Fibroblast of skin of right quadriceps (primary cell): ENCODE measurements around the gene C6orf163.
A peak's percentile ranks its signal among the peaks of the same experiment; 100 is the strongest.

Experiments used
- DNase-seq: peaks from one replicate; pipeline ENCODE4 v3.0.0-alpha.2; 2013

The C6orf163 gene

DNA sequence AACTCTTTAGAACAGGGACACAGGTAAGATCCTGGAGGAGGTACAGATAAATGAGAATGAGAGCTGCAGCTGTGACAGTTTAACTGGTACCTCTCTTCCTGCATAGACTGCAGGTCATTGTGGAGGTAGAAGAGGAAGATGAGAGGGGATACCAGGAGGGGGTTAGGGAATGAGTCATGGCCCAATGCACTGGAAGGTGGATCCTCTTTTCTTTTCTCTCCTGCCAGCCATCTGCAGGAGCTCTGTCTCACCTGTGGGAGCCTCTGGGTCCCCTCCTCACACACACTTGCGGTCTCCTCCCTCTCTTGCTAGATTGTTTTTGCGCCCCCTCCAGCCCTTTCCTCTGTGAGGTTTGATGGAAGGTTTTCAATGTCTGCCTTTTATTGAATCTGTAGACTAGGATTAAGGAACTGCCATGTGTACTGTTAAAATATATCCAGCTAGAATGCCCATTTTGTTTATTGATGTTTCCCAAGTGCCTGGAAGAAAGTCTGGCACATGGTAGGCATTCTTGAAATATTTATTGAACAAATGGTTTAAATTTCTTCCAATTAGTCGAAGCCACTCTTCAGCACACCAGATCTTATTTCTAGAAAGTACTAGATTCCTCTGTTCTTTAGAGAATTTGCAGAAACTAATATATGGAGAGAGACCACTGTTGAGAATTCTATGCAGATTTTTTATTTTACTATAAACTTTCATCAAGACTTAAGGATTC is 13.0 kb downstream of the C6orf163 start:
- DNase-seq = no peak

DNA sequence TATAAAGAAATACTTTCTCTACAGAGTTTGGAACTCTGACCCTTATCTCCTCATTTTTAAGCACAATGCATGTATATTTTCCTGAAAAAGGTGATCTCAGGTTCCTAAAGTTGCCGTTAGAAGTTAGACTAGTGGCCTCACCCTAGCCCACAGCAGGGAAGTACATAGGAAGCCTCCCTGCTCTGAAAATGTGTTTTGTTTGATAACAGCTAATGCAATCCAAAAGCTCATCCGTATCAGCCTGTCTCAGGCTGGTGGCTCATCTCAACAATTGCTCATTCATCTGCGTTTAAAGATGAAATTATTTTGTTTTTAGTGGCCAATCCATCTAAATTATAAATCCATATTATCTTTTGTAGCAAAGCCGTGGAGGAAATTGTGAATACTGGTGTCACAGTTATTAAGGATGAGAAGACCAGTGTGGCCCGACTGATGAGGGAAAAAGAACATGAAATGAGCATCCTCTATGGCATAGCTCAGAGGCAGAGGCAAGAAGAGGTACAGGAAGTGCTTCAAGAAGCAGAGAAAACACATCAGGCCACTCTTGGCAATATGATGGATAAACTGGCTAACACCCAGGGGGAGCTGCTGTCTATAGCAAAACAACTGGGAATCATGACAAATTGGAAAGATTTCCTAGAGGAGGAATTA is 20.1 kb downstream of the C6orf163 start:
- DNase-seq = no peak

DNA sequence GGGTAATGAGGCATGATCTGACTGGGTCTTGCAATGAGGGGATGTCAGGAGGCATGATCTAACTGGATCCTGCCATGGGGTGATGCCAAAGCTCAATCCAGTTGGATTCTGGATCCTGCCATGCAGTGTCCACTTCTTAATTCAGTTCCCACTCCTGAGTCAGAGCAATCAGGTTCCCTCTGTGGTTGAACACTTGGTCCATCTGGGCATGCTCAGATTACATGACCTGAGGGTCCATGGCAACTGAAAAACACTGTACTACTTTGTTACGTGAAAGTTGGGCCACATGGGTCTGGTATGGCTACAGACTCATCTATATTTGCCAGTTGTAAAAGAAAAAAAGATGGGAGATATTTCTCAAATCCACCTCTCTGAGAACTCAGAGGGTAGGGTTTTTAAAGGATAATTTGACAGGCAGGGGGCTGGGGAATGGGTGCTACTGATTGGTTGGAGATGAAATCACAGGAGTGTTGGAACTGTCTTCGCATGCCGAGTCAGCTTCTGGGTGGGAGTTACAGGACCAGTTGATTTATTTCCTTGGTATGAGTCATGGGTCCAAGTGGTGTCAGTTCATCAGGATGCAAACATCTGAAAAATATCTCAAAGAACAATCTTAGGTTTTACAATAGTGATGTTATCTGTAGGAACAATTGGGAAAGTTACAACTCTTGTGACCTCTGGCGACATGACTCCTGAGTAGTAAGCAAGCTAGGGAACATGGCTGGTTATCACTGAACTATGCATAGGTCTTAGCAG is 21.6 kb downstream of the C6orf163 start:
- peak; percentile 35 for DNase-seq

GRCh38 chr6:87366899-87367298 is 22.3 kb downstream of the C6orf163 start:
- DNase-seq = no peak

GRCh38 chr6:87373377-87373776 is 28.8 kb downstream of the C6orf163 start:
- no peak for DNase-seq

GRCh38 chr6:87375315-87375714 is 30.7 kb downstream of the C6orf163 start:
- DNase-seq = no peak

- DNase-seq = no peak
These were observed 32.0 kb downstream of the C6orf163 start for GRCh38 chr6:87376643-87377042.

DNA sequence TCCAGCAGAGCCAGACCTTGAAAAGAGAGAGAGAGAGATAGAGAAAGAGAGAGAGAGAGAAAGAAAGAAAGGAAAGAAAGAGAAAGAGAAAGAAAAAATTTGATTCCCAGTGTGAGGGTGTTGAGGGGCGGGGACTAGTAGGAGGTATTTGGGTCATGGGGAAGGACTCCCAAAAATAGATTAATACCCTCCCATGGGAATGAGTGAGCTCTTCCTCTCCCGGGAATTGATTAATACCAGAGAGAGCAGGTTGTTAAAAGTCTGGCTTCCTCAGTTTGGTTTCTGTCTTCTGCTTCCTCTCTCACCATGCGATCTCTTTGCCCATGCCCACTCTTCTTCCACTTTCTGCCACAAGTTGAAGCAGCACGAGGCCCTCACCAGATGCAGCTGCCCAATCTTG is 34.3 kb downstream of the C6orf163 start:
- DNase-seq = no peak

DNA sequence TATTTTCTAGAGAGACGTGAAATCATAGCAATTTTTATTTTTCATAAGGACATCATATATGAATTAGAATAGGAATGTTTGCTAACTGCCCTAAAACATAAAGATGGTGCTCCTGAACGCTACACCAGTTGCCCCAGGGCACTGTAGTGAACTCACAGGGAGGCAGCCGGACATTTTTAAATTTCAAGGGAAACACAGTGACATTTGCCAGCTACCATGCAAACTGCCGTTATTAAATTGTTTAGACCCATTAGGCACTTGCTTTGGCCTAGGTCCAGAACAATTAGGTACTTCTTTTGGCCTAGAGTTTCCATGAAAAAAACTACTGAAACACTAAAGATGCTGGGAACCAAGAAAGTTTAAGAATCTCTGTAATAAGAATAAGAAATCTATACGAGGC is 38.2 kb downstream of the C6orf163 start:
- no peak for DNase-seq

GRCh38 chr6:87384038-87384437 is 39.4 kb downstream of the C6orf163 start:
- no peak for DNase-seq

DNA sequence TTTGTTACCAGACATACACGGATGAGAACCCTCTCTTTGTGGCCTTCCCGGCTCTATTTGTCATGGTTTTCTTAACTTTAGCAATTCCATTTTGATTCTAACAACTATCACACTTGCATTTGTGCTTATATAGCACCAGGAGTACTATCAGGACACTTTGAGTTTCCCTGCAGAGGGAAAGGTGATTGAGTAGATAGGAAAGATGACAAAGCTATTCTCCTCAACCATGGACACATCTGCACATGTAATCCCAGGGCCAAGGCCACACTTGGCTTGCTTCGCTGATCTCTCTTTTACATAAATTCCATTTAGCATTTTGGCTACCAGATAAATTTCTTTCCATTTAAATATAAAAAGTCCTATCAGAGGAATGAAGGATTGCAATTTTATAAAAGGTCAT is 39.8 kb downstream of the C6orf163 start:
- DNase-seq = no peak

- no peak for DNase-seq
These were observed 46.7 kb downstream of the C6orf163 start for GRCh38 chr6:87391334-87391733.

- DNase-seq = peak; percentile 56
These were observed 48.5 kb downstream of the C6orf163 start for GRCh38 chr6:87393026-87393622.

DNA sequence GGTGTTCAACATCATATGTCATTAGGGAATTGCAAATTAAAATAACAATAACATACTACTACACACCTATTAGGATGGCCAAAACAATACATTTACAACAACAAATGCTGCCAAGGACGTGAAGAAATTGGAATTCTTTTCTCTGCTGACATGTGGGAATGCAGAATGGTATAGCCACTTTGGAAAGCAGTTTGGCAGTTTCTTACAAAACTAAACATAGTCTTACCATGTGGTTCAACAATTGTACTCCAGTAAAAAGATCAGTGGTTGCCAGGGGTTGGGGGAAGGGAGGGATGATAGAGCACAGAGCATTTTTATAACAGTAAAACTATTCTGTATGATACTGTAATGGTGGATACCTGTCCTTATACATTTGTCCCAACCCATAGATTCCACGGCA is 50.8 kb downstream of the C6orf163 start:
- no peak for DNase-seq

DNA sequence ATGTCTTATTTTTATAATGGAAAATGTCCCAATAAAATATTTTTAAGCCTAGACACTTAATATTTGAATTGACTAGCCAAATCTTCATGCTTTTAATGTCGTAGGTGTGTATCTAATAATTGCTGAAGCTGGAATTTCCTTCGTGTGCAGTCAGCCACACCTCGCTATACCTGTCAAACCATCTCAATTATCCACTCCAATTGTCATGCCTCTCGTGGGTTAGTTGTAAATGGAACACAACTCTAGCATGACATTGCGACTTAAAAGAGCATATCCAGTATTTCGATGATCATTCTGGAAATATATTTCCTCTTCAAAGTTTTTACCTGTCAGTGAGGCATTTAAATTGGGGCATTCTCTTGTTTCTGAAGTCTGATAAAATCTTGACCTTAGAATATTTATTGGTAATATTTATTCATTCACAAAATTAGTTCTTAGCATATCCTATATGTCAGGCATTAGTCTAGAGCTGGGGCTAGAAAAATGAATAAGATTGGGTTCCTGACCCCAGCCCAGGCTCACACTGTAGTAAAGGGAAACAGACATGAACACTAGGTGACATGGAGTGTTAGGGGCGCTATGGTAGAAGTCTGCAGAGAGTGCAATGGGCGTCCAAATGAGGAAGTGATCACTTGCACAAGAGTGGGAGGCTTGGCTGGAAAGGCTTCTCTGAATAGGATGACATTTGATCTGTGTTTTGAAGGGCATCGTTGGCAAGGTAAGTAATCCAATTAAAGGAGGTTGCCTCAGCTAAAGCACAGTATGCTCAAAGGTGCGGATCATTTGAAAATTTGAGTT is 52.2 kb downstream of the C6orf163 start:
- DNase-seq = no peak

DNA sequence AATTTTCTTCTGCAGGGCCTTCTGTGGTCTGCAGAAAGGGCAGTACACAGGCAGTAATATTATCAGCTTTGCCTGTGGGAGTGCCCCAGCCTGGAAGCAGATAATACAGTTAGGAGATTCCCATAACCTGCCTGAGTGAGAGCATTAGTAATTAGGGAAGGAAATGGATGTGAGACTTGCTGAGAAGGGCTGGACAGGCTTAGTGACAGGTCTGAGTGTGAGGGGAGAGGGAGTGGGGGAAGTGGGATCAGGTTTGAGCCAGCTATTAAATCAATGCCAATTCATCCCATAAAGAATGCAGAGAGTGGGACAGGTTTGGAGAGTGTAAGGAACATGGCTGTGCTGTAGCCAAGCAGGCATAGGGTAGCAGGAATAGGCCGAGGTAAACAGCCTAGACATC is 53.0 kb downstream of the C6orf163 start:
- DNase-seq = no peak

DNA sequence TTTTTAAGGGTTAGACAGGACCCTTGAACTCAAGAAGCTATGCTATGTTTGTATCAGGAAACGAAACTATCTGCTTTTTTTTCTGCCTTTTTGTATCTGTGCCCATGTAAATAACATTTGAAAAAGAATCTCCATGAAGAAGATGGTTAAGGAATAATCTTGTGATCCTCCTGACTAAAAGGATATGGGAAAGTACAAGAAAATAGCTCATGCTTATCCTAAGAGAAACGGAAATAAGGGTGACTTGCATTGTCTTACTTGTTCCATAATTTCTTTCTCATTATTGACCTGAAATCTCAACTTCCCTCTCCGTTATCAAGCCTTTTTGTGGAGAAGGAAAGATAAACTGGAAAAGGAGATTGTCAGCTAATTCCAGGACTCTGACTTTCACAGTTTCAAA is 57.2 kb downstream of the C6orf163 start:
- DNase-seq = no peak

- DNase-seq = no peak
These were observed 62.9 kb downstream of the C6orf163 start for GRCh38 chr6:87407561-87407900.

- DNase-seq = peak; percentile 72
These were observed 63.5 kb downstream of the C6orf163 start, which contains the start of gene CFAP206 for GRCh38 chr6:87407901-87408720. Gene CFAP206, plus strand, starts transcription at chr6:87407972. Its CDS starts 1,868 bp downstream, at chr6:87409840.

DNA sequence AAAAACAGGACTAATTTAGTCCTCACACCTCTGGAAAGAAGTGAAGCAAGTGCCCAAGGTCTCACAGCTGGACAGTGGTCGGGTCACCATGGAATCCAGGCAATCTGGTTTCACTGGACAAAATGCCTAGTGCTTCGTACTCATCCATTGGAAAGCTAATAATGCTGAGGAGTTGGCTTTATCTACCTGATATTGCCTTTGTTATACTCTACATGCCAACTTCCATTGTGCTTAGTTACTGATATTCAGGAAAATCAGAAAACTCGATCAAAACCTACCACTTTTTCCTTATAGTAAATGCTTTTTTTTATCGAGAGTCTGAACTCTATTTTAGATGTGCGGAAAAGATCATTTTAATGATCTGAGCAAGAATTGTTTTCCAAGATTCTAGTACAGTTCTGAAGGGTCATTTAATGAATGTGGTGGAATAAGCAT is 64.1 kb downstream of the C6orf163 start:
- DNase-seq = no peak
